ENCODE data around the gene FAM209B.
"Not testable (repeated sequence)": the region's sequence is repeated elsewhere in the genome, so short reads cannot be mapped to it uniquely, and the experiment has no call there.

Gene FAM209B

GRCh38 chr20:56527521-56527920, 5.5 kb upstream of the FAM209B start:
- DNase-seq, result peak in 1 of 10 donors; percentile 59
- intact Hi-C loops (cut with DNase I), result no loop called here

- intact Hi-C loops (cut with DNase I), result no loop called here
- DNase-seq, result peak in 1 of 10 donors; percentile 2
Measured at GRCh38 chr20:56537997-56538396, 5.0 kb downstream of the FAM209B start.

GRCh38 chr20:56540415-56540814, 7.4 kb downstream of the FAM209B start:
- DNase-seq, result peak in 1 of 10 donors; percentile 30
- intact Hi-C loops (cut with DNase I), result no loop called here

GRCh38 chr20:56542489-56543030, 9.5 kb downstream of the FAM209B start:
- intact Hi-C loops (cut with DNase I), result no loop called here
- peak in 1 of 10 donors; percentile 0 for DNase-seq

GRCh38 chr20:56551571-56551970, 18.5 kb downstream of the FAM209B start:
- DNase-seq, result peak in 3 of 10 donors; percentile 36 to 72 (median 59)
- intact Hi-C loops (cut with DNase I), result loop anchor here (2.0 to 10.0 kb wide), 3 partner anchors 423 to 793 kb away; no protein-coding TSS in a partner anchor

GRCh38 chr20:56552911-56553629, 20.0 kb downstream of the FAM209B start:
- peak in 2 of 10 donors; percentile 14 to 15 for DNase-seq
- intact Hi-C loops (cut with DNase I), result loop anchor here (5.0 to 10.0 kb wide), 2 partner anchors 509 to 792 kb away; no protein-coding TSS in a partner anchor

- peak in 5 of 10 donors; percentile 17 to 72 (median 25) for DNase-seq
- intact Hi-C loops (cut with DNase I), result loop anchor here (5.0 to 10.0 kb wide), 2 partner anchors 507 to 790 kb away; no protein-coding TSS in a partner anchor
Measured at GRCh38 chr20:56554869-56555268, 21.8 kb downstream of the FAM209B start.

- DNase-seq, result peak in 1 of 10 donors; percentile 9
- intact Hi-C loops (cut with DNase I), result loop anchor here (10.0 kb wide), 1 partner anchor 786 kb away; no protein-coding TSS in a partner anchor
Measured at GRCh38 chr20:56558968-56559367, 25.9 kb downstream of the FAM209B start.

- DNase-seq, result peak in 1 of 10 donors; percentile 13
- intact Hi-C loops (cut with DNase I), result not testable (repeated sequence)
Measured at GRCh38 chr20:56564526-56564925, 31.5 kb downstream of the FAM209B start.

GRCh38 chr20:56565511-56565910, 32.5 kb downstream of the FAM209B start:
- DNase-seq, result no peak
- intact Hi-C loops (cut with DNase I), result no loop called here

- no peak for DNase-seq
- intact Hi-C loops (cut with DNase I), result no loop called here
Measured at GRCh38 chr20:56566621-56567020, 33.6 kb downstream of the FAM209B start.

- intact Hi-C loops (cut with DNase I), result no loop called here
Measured at GRCh38 chr20:56570832-56571231, 37.8 kb downstream of the FAM209B start.

GRCh38 chr20:56572172-56572571, 39.1 kb downstream of the FAM209B start:
- intact Hi-C loops (cut with DNase I), result no loop called here
- peak in 1 of 10 donors; percentile 20 for DNase-seq

More at GRCh38 chr20:56570832-56571231, 37.8 kb downstream of the FAM209B start:
- DNase-seq, result no peak

- intact Hi-C loops (cut with DNase I), result no loop called here
Measured at GRCh38 chr20:56573986-56574385, 40.9 kb downstream of the FAM209B start.

GRCh38 chr20:56574531-56575142, 41.6 kb downstream of the FAM209B start:
- intact Hi-C loops (cut with DNase I), result no loop called here
- peak in 1 of 10 donors; percentile 53 for DNase-seq

More at GRCh38 chr20:56573986-56574385, 40.9 kb downstream of the FAM209B start:
- peak in 1 of 10 donors; percentile 12 for DNase-seq

GRCh38 chr20:56575157-56575556, 42.1 kb downstream of the FAM209B start:
- peak in 1 of 10 donors; percentile 58 for DNase-seq
- intact Hi-C loops (cut with DNase I), result no loop called here

- intact Hi-C loops (cut with DNase I), result no loop called here
- peak in 2 of 10 donors; percentile 4 to 27 for DNase-seq
Measured at GRCh38 chr20:56575961-56576360, 42.9 kb downstream of the FAM209B start.

GRCh38 chr20:56579301-56579710, 46.3 kb downstream of the FAM209B start:
- DNase-seq, result peak in 1 of 10 donors; percentile 37
- intact Hi-C loops (cut with DNase I), result no loop called here

GRCh38 chr20:56580226-56580625, 47.2 kb downstream of the FAM209B start:
- intact Hi-C loops (cut with DNase I), result no loop called here
- DNase-seq, result peak in 1 of 10 donors; percentile 68

- intact Hi-C loops (cut with DNase I), result no loop called here
- peak in 1 of 10 donors; percentile 2 for DNase-seq
Measured at GRCh38 chr20:56581701-56582100, 48.7 kb downstream of the FAM209B start.

- intact Hi-C loops (cut with DNase I), result no loop called here
- DNase-seq, result no peak
Measured at GRCh38 chr20:56582542-56582941, 49.5 kb downstream of the FAM209B start.

Data from posterior cingulate gyrus (tissue), 11 donors.